DND-41 (cell line): Measurements from ENCODE around the gene EVL.

Experiments
- ATAC-seq: fragments of 200-7000 bp; cut with Tn5 transposase; 3 replicates; pipeline ENCODE4 v1.9.1; 2021; ENCODE audit warnings: low read depth; ENCODE audit not compliant: insufficient read depth
- DNase-seq: peaks from one replicate; pipeline ENCODE4 v3.0.0-alpha.2; 2020
- H2AFZ ChIP-seq: 2 replicates; pipeline ENCODE4 v1.6.0; 2012; ENCODE audit warnings: low read depth, low read length
- H3K27ac ChIP-seq: 2 replicates; pipeline ENCODE4 v1.5.1; 2012; ENCODE audit warnings: low read length, inconsistent platforms
- H3K27me3 ChIP-seq: fragments of 200-600 bp; sonication (generic); 2 replicates; pipeline ENCODE4 v1.6.0; 2012; ENCODE audit warnings: low read length, mild to moderate bottlenecking, inconsistent platforms; ENCODE audit not compliant: insufficient read depth, poor library complexity
- H3K36me3 ChIP-seq: 2 replicates; pipeline ENCODE4 v1.5.1; 2012; ENCODE audit warnings: low read length, inconsistent platforms; ENCODE audit not compliant: insufficient read depth
- H3K4me1 ChIP-seq: 2 replicates; pipeline ENCODE4 v1.5.1; 2012; ENCODE audit warnings: mild to moderate bottlenecking, low read length; ENCODE audit not compliant: insufficient read depth
- H3K4me2 ChIP-seq: 2 replicates; pipeline ENCODE4 v1.6.0; 2012; ENCODE audit warnings: mild to moderate bottlenecking, moderate library complexity, low read length, inconsistent platforms; ENCODE audit not compliant: insufficient read depth
- H3K4me3 ChIP-seq, 2 experiments: fragments of 200-600 bp in 1 of 2; shearing (Covaris generic) in 1 of 2; 2 replicates each; pipeline ENCODE4 v1.5.1; 2012 to 2016; ENCODE audit warnings: inconsistent platforms in 2 of 2, low read length in 2 of 2, mild to moderate bottlenecking in 2 of 2, low read depth in 1 of 2, moderate library complexity in 1 of 2
- H3K79me2 ChIP-seq: 2 replicates; pipeline ENCODE4 v1.6.0; 2012; ENCODE audit warnings: low read length, inconsistent platforms; ENCODE audit not compliant: insufficient read depth
- H3K9ac ChIP-seq: 2 replicates; pipeline ENCODE4 v1.6.0; 2012; ENCODE audit warnings: low read depth, mild to moderate bottlenecking, inconsistent platforms, low read length, moderate library complexity
- H3K9me3 ChIP-seq: 2 replicates; pipeline ENCODE4 v1.5.1; 2012; ENCODE audit warnings: low read length, moderate library complexity, mild to moderate bottlenecking, inconsistent platforms; ENCODE audit not compliant: insufficient read depth, severe bottlenecking
- H4K20me1 ChIP-seq: 2 replicates; pipeline ENCODE4 v1.6.0; 2012; ENCODE audit warnings: low read length; ENCODE audit not compliant: insufficient read depth
- EZH2 ChIP-seq: IDR thresholded peaks from 3 replicates; pipeline ENCODE4 v1.6.1; 2012; ENCODE audit warnings: borderline replicate concordance, low read depth, mild to moderate bottlenecking, moderate library complexity, low read length, inconsistent platforms; ENCODE audit not compliant: severe bottlenecking
- TF ChIP-seq, protein P1 (sequence below): IDR thresholded peaks from 2 replicates; pipeline ENCODE4 v1.5.1; 2012; ENCODE audit warnings: borderline replicate concordance, low read length, moderate library complexity, mild to moderate bottlenecking; ENCODE audit not compliant: poor library complexity, severe bottlenecking; ENCODE audit errors: extremely low read depth

Gene EVL

GRCh38 chr14:100147181-100147631 is 82.0 kb downstream of the EVL start:
- peak overlapping the region; percentile 23; the same call in 1 of the 2 replicates for H3K27ac ChIP-seq
- H3K9me3 ChIP-seq, result no peaks in the 10 kb centered on the region
- H3K27me3 ChIP-seq, result no peaks in the 10 kb centered on the region
- H3K9ac ChIP-seq, result no peak overlapping the region
- no peak overlapping the region for H3K4me3 ChIP-seq
- peaks cover 44% of the 10 kb centered on the region for H3K36me3 ChIP-seq
- peaks cover 22% of the 10 kb centered on the region for H3K4me1 ChIP-seq
- no peak overlapping the region for H2AFZ ChIP-seq
- ATAC-seq (peak; percentile 80), DNase-seq (peak; percentile 90)
- H3K79me2 ChIP-seq, result no peaks in the 10 kb centered on the region
- H4K20me1 ChIP-seq, result peaks cover 34% of the 10 kb centered on the region
- TF ChIP-seq, protein P1, sequence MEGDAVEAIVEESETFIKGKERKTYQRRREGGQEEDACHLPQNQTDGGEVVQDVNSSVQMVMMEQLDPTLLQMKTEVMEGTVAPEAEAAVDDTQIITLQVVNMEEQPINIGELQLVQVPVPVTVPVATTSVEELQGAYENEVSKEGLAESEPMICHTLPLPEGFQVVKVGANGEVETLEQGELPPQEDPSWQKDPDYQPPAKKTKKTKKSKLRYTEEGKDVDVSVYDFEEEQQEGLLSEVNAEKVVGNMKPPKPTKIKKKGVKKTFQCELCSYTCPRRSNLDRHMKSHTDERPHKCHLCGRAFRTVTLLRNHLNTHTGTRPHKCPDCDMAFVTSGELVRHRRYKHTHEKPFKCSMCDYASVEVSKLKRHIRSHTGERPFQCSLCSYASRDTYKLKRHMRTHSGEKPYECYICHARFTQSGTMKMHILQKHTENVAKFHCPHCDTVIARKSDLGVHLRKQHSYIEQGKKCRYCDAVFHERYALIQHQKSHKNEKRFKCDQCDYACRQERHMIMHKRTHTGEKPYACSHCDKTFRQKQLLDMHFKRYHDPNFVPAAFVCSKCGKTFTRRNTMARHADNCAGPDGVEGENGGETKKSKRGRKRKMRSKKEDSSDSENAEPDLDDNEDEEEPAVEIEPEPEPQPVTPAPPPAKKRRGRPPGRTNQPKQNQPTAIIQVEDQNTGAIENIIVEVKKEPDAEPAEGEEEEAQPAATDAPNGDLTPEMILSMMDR, result peak; percentile 26
- TF ChIP-seq EZH2, result no peak
- H3K4me2 ChIP-seq, result no peak overlapping the region

- Histone ChIP-seq H3K4me3 (no peak overlapping the region), H3K27ac (peak overlapping the region; percentile 40; the same call in 1 of the 2 replicates), H3K9ac (no peak overlapping the region), H3K36me3 (peaks cover 37% of the 10 kb centered on the region), H3K9me3 (no peaks in the 10 kb centered on the region), H3K4me1 (peaks cover 22% of the 10 kb centered on the region), H2AFZ (no peak overlapping the region), H3K4me2 (no peak overlapping the region), H3K79me2 (no peaks in the 10 kb centered on the region), H4K20me1 (peaks cover 29% of the 10 kb centered on the region), H3K27me3 (no peaks in the 10 kb centered on the region)
- TF ChIP-seq, protein P1, result no peak
- no peak for TF ChIP-seq EZH2
- DNase-seq (no peak), ATAC-seq (no peak; the same call in 1 of the 3 replicates)
Observed at GRCh38 chr14:100147691-100148464, 82.7 kb downstream of the EVL start.

GRCh38 chr14:100148837-100149731 is 83.9 kb downstream of the EVL start:
- Histone ChIP-seq H3K4me2 (no peak overlapping the region), H2AFZ (no peak overlapping the region), H3K9me3 (no peaks in the 10 kb centered on the region), H4K20me1 (peaks cover 22% of the 10 kb centered on the region), H3K9ac (no peak overlapping the region), H3K4me1 (peaks cover 22% of the 10 kb centered on the region), H3K36me3 (peaks cover 25% of the 10 kb centered on the region), H3K4me3 (no peak overlapping the region), H3K79me2 (no peaks in the 10 kb centered on the region), H3K27me3 (no peaks in the 10 kb centered on the region), H3K27ac (no peak overlapping the region)
- TF ChIP-seq, protein P1, result no peak
- no peak for TF ChIP-seq EZH2
- ATAC-seq (no peak), DNase-seq (no peak)
